Effector memory CD8-positive, alpha-beta T cell (primary cell): ENCODE results near the gene CKLF.
"Not testable (repeated sequence)": the region's sequence is repeated elsewhere in the genome, so short reads cannot be mapped to it uniquely, and the experiment has no call there.

Source experiments
- ATAC-seq: fragments of 150-1000 bp; cut with Tn5 transposase; replicated peaks from 2 replicates; pipeline ENCODE4 v1.10.0; 2021; ENCODE audit warnings: mild to moderate bottlenecking, moderate library complexity
- DNase-seq, 3 experiments: peaks; one replicate each; pipeline ENCODE4 v3.0.0; 2021
- H3K27ac Mint-ChIP-seq, 2 donors: one replicate each; pipeline ENCODE4 v1.8.0; 2022; ENCODE audit warnings: mild to moderate bottlenecking in 2 of 2, mixed read lengths in 2 of 2, moderate library complexity in 2 of 2
- H3K27me3 Mint-ChIP-seq, 2 donors: one replicate each; pipeline ENCODE4 v1.8.0; 2022; ENCODE audit warnings: mixed read lengths in 2 of 2
- H3K36me3 Mint-ChIP-seq: one replicate; pipeline ENCODE4 v1.8.0; 2022; ENCODE audit warnings: mild to moderate bottlenecking, moderate library complexity, mixed read lengths; ENCODE audit not compliant: insufficient read depth
- H3K4me1 Mint-ChIP-seq, 2 donors: one replicate each; pipeline ENCODE4 v1.8.0; 2022; ENCODE audit warnings: low read depth in 2 of 2, mixed read lengths in 2 of 2
- H3K4me3 Mint-ChIP-seq, 2 donors: one replicate each; pipeline ENCODE4 v1.8.0; 2022; ENCODE audit warnings: mild to moderate bottlenecking in 2 of 2, mixed read lengths in 2 of 2, moderate library complexity in 2 of 2
- H3K9me3 Mint-ChIP-seq, 2 donors: one replicate each; pipeline ENCODE4 v1.8.0; 2022; ENCODE audit warnings: mixed read lengths in 2 of 2

Gene CKLF

DNA sequence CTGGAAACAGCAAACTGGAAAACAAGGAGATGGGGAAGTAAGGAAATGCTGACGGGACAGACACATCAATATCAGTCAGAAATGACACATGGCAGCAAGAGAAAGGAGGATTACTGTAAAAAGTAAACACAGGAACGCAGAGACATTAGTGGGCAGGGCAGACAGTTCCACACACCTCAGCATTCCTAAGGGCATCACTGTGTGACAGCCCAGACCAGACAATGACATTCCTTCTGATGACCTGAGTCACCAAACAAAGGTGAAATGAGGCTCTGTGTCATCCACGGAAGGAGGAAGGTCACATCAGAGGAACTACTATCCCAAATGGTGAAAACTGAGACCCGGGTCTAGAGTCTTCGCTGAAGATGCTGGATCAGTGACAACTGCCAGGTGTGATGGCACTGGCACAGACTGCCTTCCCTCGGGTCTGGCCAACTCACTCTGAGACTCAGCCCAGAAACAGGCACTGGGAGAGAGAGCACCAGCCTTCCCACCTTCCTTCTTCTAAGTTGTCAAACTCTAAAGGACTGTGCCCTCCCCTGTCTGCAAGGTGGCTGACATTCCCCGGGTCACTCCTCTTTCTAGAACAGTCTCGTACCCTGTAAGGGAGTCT lies 39.2 kb upstream of the CKLF start:
- Mint-ChIP-seq H3K36me3 (peaks cover 17% of the 10 kb centered on the region), H3K27me3 (no peaks in the 10 kb centered on the region), H3K4me1 (peaks cover 37% of the 10 kb centered on the region in 2 donors), H3K27ac (peak overlapping the region; percentile 38 to 70), H3K4me3 (no peak overlapping the region), H3K9me3 (no peaks in the 10 kb centered on the region)
- ATAC-seq (no peak), DNase-seq (no peak)

DNA sequence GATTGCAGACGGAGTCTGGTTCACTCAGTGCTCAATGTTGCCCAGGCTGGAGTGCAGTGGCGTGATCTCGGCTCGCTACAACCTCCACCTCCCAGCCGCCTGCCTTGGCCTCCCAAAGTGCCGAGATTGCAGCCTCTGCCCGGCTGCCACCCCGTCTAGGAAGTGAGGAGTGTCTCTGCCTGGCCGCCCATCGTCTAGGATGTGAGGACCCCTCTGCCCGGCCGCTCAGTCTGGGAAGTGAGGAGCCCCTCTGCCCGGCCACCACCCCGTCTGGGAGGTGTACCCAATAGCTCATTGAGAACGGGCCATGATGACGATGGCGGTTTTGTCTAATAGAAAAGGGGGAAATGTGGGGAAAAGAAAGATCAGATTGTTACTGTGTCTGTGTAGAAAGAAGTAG lies 38.0 kb upstream of the CKLF start:
- not testable (repeated sequence) for H3K27me3 Mint-ChIP-seq, ATAC-seq, H3K9me3 Mint-ChIP-seq, DNase-seq, H3K4me3 Mint-ChIP-seq
- Mint-ChIP-seq H3K4me1 (peaks cover 37 to 39% of the 10 kb centered on the region in 2 donors), H3K36me3 (peaks cover 14% of the 10 kb centered on the region), H3K27ac (peak overlapping the region; percentile 97 to 100)

DNA sequence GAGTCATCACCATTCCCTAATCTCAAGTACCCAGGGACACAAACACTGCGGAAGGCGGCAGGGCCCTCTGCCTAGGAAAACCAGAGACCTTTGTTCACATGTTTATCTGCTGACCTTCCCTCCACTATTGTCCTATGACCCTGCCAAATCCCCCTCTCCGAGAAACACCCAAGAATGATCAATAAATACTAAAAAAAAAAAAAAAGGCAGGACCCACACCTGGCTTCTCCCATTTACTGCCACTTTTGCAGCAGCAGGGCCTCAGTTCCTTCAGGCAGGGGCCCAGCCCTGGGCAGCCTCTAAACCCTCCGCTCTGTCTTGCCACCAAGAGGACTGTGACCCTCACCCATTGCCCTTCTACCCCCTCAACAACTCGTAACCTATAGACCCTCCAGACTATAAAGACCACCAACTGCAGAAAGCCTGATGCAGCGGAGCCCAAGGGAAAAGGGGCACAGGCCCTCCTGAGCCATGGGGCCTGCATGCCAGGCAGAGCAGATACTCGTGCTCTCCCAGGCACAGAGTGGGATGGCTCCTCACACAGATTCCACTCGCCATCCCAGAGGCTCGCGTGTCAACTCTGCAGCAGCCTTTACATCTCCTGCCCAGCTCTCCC lies 37.3 kb upstream of the CKLF start:
- H3K27ac Mint-ChIP-seq = peak overlapping the region; percentile 97 to 100
- peak overlapping the region; percentile 39 to 77 for H3K4me3 Mint-ChIP-seq
- not testable (repeated sequence) for H3K9me3 Mint-ChIP-seq, ATAC-seq, H3K27me3 Mint-ChIP-seq, DNase-seq
- peaks cover 12% of the 10 kb centered on the region for H3K36me3 Mint-ChIP-seq
- peaks cover 44 to 46% of the 10 kb centered on the region in 2 donors for H3K4me1 Mint-ChIP-seq

DNA sequence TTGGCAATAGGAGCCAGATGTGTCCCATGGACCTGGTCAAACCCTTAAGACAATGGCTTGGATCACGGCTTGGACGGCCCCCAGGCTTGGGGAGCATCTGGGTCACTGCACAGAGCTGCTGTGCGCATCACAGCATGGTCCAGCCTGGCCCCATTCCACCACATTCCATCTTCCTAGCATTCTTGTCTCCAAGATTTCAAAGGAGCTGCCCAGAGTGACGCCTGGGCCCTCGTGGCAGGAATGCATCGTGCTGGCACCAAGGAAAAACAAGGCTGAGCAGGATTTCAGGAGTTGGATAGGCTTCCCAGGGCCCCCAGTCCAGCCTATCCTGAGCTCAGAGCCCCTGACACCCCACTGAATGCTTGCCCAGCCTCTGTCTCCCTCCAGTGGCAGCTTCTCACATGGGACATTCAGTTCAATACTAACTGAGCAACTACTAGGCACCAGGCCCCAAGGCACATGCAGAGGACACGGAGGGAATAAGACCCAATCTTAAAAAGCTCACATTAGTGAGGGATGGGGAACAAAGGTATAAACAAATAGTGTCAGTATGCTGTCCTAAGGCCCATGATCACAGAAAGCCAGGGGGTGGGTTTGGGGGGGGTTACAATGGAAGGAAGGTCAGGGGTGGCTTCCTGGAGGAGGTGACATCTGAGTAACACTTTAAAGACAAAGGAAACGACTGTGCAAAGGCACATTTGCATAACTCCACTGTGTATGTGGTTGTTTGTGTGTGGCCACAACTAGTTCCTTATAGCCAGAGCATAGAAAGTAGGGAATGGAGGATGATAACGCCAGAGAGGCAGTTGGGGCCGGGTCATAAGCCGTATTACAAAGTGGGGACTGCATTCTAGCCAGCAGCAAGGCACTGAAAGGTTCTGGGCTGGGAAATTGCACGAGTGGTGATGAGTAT lies 36.5 kb upstream of the CKLF start:
- Mint-ChIP-seq H3K36me3 (peaks cover 12% of the 10 kb centered on the region), H3K27me3 (no peaks in the 10 kb centered on the region), H3K27ac (peak overlapping the region; percentile 97 to 100), H3K4me3 (peak overlapping the region; percentile 69 to 77), H3K4me1 (peaks cover 52% of the 10 kb centered on the region in 2 donors), H3K9me3 (no peaks in the 10 kb centered on the region)
- ATAC-seq (no peak), DNase-seq (no peak)

DNA sequence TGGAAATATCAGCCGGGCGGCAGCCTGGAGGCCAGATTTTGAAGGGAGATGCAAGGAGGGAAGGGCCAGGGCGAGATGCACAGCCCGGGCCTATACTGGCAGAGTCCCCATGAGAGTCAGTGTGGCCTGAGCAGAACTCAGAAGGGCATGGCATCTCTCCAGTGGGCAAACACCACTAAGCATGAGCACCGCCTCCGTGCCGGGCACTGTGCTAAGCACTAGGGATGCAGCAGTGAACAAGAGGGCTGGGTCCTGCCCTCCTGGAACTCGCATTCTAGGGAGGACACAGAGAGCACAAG lies 35.9 kb upstream of the CKLF start:
- peak overlapping the region; percentile 97 to 100 for H3K27ac Mint-ChIP-seq
- H3K27me3 Mint-ChIP-seq = no peaks in the 10 kb centered on the region
- peaks cover 58% of the 10 kb centered on the region in 2 donors for H3K4me1 Mint-ChIP-seq
- no peaks in the 10 kb centered on the region for H3K9me3 Mint-ChIP-seq
- H3K36me3 Mint-ChIP-seq = peaks cover 12% of the 10 kb centered on the region
- H3K4me3 Mint-ChIP-seq = peak overlapping the region; percentile 69 to 77
- DNase-seq = no peak
- peak; percentile 16 for ATAC-seq

DNA sequence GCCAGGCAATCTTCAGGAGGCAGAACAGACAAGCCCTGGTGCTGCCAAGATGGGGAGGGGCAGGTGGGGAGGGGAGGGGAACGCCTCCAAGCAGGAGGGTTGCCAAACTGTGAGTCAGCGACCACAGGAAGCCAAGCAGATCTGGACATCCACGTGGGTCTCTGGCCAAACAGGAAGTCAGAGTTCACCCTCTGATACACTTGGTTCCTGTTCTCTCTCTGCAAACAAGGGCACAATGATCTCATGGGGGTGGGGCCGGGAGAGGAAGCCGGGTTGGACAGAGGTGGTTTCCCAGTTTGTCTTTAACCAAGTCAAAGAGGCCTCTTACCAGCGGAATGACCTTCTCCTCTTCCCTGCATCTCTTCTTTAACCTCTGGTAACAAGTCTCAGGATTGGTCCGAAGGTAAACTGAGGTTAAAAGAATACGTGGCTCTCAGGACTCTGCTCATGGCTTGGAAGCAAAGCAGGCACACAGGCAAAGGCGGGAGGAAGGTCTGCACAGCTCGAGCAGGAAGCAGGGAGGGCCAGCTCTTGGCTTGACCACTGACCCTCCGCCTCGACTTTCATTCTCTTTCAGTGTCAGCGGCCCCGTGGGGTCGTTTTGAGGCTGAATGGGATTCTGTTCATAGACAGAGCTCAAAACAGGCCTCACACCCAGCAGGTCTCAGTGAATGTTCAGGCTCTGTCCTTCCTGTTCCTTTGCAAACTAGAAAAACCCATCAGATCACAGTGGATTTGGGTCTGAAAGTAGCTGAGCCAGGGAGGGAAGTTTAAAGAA lies 35.4 kb upstream of the CKLF start:
- Mint-ChIP-seq H3K4me3 (peak overlapping the region; percentile 69 to 77), H3K36me3 (peaks cover 11% of the 10 kb centered on the region), H3K4me1 (peaks cover 61% of the 10 kb centered on the region in 2 donors), H3K9me3 (no peaks in the 10 kb centered on the region), H3K27me3 (no peaks in the 10 kb centered on the region), H3K27ac (peak overlapping the region; percentile 97 to 100)
- DNase-seq = peak; percentile 63 to 76 (median 67)
- ATAC-seq = peak; percentile 90

DNA sequence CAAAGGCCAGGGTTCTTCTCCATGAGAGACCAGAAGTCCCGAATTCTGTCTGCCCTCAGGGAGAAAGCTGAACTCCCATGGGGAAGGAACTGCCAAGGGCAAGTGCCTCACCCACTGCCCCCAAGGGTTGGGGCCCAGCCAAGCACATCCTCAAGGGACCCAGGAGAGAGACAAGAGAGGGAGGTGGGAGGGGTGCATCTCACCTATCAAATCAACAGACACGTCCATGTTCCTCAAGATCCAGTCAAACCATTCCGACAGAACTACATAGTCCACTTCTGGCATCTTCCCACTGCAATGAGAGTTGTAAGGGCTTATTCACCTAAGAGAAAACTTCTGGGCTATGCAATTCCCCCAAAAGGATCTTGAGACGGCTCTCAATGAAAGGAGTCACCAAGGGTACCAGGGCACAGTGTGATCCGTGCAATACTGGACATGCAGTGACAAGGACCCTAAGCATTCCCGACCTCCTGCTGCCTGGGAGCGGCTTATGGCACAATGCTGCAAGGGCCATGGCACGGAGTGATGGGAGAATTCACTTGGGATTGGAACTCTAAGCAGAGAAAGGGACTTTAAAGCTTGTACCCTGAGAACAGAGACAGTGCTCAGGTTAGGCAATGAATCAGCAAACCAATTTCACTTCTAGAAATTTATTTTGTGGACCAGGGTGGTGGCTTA lies 34.7 kb upstream of the CKLF start:
- no peaks in the 10 kb centered on the region for H3K27me3 Mint-ChIP-seq
- no peak for DNase-seq
- no peaks in the 10 kb centered on the region for H3K9me3 Mint-ChIP-seq
- H3K4me1 Mint-ChIP-seq = peaks cover 65 to 67% of the 10 kb centered on the region in 2 donors
- ATAC-seq = no peak
- H3K4me3 Mint-ChIP-seq = peak overlapping the region; percentile 69 to 77
- H3K27ac Mint-ChIP-seq = peak overlapping the region; percentile 97 to 100
- H3K36me3 Mint-ChIP-seq = peaks cover 13% of the 10 kb centered on the region

DNA sequence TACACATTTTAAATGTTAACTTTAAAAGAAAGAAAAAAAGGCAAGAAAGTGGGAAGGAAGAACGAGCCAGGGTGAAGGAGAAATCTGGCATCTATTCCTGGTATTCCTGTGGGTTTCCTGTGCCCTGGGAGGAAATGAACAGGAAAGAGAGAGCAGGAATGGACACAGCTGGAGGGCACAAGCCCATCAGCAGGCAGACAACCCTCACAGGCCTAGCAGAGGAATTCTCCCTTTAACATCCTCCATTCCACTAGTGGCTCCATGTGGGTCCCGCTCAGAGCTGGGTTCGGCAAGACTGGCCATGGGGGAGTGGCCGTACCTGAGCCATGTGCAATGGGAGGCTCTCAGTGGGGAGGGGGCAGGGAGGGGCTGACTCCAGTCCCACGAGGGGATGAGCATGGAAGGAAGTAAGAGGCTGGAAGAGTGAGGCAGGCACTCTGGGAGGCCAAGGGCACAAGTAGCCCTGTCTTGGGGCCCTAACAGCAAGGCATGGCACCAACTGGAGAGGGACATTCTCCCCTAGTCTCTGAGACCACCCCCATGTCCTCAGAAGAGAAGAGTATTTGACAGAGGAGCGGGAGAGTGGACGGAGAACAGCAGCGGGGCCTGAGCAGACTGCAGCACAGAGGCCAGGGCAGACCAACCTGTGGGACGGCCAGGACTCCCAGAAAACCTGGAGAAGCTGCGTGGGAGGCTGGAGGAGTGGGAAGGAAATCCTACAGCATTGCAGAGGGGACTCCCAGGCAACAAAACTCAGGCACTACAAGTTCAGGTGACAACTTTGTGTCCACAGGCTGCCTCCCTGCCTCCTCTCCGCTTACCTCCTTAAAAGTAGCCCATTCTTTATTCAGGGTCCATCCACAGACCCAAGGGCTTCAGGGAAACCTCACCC lies 32.6 kb upstream of the CKLF start:
- peaks cover 19% of the 10 kb centered on the region for H3K36me3 Mint-ChIP-seq
- peak overlapping the region; percentile 25 to 78 for H3K4me3 Mint-ChIP-seq
- no peaks in the 10 kb centered on the region for H3K9me3 Mint-ChIP-seq
- peak overlapping the region; percentile 95 to 98 for H3K27ac Mint-ChIP-seq
- peaks cover 80 to 83% of the 10 kb centered on the region in 2 donors for H3K4me1 Mint-ChIP-seq
- ATAC-seq = no peak
- no peak for DNase-seq
- no peaks in the 10 kb centered on the region for H3K27me3 Mint-ChIP-seq

DNA sequence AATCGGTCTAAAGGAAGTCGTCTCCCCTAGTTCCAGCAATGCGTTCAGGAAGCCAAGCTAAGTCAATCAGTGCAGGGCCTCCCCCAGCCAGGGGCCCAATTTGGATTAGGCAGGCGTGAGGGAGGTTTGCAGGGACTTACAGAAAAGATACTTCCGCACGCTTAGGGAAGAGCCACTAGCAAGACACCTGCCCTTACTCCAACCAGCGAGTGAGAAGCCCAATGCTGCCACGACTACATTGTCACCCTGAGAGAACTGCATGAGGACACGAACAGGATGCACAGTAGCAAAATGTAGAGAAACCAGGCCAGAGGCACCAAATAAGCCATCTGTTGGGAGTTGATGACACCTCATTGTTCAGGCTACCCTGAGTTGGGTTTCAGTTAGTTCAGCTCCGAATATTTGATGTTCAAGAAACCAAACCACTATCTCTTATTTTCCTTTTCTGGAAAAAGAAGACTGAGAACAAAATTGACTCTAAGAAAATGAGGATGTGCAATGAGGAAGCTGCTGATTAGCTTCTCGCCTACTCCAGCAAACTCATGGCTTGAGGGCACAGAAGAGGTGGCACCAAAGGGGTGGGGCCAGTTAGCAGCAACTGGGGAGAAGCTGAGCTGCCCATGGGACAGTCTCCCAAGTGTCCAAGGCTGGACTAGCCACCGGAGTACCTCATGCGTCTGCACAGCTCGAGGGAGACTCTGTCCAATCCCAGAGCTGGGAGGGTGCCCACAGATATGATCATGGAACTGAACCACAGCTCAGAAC lies 31.8 kb upstream of the CKLF start:
- H3K4me1 Mint-ChIP-seq = peaks cover 79 to 83% of the 10 kb centered on the region in 2 donors
- DNase-seq (no peak), ATAC-seq (no peak)
- no peaks in the 10 kb centered on the region for H3K9me3 Mint-ChIP-seq
- H3K36me3 Mint-ChIP-seq = peaks cover 19% of the 10 kb centered on the region
- no peaks in the 10 kb centered on the region for H3K27me3 Mint-ChIP-seq
- peak overlapping the region; percentile 95 to 98 for H3K27ac Mint-ChIP-seq
- H3K4me3 Mint-ChIP-seq = peak overlapping the region; percentile 72 to 78

DNA sequence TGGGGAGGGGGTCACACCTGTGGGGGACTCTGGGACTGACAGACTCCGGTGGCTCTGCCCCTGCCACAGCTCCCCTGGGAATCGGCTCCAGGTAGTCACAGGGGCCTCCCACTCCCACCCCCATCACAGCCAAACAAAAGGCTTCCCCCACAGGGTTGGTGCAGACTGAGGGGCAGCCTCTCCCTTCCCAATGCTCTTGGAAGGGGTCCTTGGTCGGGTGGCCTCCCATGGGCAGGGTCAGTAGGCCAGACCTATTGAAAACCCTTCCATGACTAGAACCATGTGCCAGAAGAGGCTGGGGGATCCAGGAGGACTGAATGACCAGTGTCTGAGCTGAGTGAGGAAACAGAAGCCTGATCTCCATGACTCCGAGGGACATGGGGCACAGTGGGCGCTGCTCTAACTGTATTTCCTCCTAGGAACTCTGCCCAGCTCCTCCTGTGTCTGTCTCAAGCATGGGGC lies 31.1 kb upstream of the CKLF start:
- Mint-ChIP-seq H3K9me3 (no peaks in the 10 kb centered on the region), H3K27me3 (no peaks in the 10 kb centered on the region), H3K27ac (peak overlapping the region; percentile 95 to 98), H3K36me3 (peaks cover 19% of the 10 kb centered on the region), H3K4me1 (peaks cover 79 to 83% of the 10 kb centered on the region in 2 donors), H3K4me3 (peak overlapping the region; percentile 72 to 78)
- DNase-seq = no peak
- no peak for ATAC-seq

DNA sequence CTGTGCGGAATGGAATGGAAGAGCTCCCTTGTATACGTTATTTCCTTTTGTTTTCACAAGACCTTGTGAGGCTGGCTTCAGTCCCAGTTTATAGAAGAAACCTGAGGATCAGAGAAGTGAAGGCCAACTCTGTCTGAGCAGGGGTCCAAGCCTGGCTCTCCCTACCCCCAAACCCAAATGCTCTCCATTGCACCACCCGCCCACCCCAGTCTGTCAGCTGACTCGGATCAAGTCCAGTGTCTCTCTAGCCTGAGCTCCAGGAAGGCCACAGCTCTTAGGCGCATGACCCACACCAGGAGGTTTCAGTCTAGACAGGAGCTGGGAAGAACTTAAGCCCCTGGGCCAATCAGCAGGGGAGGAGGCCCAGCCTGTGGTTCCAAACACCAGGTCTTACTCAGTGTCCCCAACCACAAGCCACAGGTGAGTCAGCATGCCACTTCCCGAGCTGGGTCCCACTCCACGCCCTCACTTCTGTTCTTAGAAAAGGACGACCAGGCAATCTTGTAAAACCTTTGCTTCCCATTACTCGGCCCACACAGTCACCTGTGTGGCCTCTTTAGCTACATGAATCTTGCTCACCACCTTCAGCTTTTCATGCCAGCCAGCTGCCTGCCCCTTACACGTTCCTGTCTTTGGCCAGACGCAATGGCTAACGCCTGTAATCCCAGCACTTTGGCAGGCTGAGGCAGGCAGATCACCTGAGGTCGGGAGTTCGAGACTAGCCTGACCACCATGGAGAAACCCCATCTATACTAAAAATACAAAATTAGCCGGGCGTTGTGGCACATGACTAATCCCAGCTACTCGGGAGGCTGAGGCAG lies 30.2 kb upstream of the CKLF start:
- H3K36me3 Mint-ChIP-seq = peaks cover 16% of the 10 kb centered on the region
- H3K27me3 Mint-ChIP-seq = no peaks in the 10 kb centered on the region
- ATAC-seq (peak; percentile 84), DNase-seq (peak; percentile 62 to 72 (median 70))
- H3K4me3 Mint-ChIP-seq = peak overlapping the region; percentile 72 to 78
- H3K4me1 Mint-ChIP-seq = peaks cover 72 to 78% of the 10 kb centered on the region in 2 donors
- peak overlapping the region; percentile 95 to 98 for H3K27ac Mint-ChIP-seq
- no peaks in the 10 kb centered on the region for H3K9me3 Mint-ChIP-seq
